Measurements from ENCODE around the gene LPP. TPM values are rescaled to one million over a fixed set of nuclear protein-coding genes. Genes with fewer than 3 reads are reported as not detected.

LPP gene
- total and polyA plus RNA-seq, 4 donors = 11.1 to 219 (median 66.5) TPM

DNA sequence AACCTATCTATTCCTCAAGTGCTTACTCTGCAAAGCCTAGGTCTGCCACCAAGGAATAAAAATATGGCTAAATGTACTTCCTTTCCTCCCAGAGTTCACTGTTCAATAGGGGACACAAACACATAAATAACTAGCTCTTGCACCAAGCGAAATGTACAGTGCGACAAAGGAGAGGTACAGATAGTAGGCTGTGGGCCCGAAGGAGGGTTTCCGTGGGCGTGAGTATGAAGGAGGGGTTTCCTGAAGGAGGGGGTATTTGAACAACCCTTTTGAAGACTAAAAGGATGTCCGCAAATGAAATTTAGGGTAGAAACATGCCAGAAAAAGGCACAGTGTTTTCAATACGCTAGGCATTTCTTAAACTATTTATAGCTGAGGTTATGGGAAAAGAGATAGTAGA, 207.9 kb downstream of the LPP start:
- TF ChIP-seq, protein P1, sequence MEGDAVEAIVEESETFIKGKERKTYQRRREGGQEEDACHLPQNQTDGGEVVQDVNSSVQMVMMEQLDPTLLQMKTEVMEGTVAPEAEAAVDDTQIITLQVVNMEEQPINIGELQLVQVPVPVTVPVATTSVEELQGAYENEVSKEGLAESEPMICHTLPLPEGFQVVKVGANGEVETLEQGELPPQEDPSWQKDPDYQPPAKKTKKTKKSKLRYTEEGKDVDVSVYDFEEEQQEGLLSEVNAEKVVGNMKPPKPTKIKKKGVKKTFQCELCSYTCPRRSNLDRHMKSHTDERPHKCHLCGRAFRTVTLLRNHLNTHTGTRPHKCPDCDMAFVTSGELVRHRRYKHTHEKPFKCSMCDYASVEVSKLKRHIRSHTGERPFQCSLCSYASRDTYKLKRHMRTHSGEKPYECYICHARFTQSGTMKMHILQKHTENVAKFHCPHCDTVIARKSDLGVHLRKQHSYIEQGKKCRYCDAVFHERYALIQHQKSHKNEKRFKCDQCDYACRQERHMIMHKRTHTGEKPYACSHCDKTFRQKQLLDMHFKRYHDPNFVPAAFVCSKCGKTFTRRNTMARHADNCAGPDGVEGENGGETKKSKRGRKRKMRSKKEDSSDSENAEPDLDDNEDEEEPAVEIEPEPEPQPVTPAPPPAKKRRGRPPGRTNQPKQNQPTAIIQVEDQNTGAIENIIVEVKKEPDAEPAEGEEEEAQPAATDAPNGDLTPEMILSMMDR (IDR thresholded peaks at IDR 0.05; ENCODE audit: control extremely low read depth, extremely low read depth) = no peak
- no peaks in the 10 kb centered on the region for H3K9me3 ChIP-seq (ENCODE audit: control insufficient read depth in 4 of 4, insufficient read depth in 3 of 4, low read length in 3 of 4)
- 94% methylated on average over 7 of the region's 7 CpGs for WGBS, 2 donors
- H3K27ac ChIP-seq (ENCODE audit: low read depth in 1 of 2, low read length in 1 of 2) = peak overlapping the region in 1 of 2 donors; percentile 27
- H3K4me3 ChIP-seq = no peak overlapping the region
- H3K4me1 ChIP-seq (ENCODE audit: control insufficient read depth in 5 of 5, insufficient read depth in 5 of 5, low read length in 5 of 5) = peaks cover 0 to 39% (median 0%) of the 10 kb centered on the region in 5 donors
- H3K27me3 ChIP-seq (ENCODE audit: control insufficient read depth in 3 of 3, insufficient read depth in 3 of 3, low read length in 2 of 3) = no peaks in the 10 kb centered on the region
- ATAC-seq (ENCODE audit: insufficient read depth, low FRiP score) (no peak), DNase-seq (no peak)
- H3K36me3 ChIP-seq (ENCODE audit: control insufficient read depth in 4 of 4, insufficient read depth in 4 of 4, low read length in 4 of 4) = peaks cover 0 to 1% (median 0%) of the 10 kb centered on the region in 4 donors
- H3K9ac ChIP-seq (ENCODE audit: insufficient read depth in 1 of 2, low read length in 2 of 2) = no peak overlapping the region

DNA sequence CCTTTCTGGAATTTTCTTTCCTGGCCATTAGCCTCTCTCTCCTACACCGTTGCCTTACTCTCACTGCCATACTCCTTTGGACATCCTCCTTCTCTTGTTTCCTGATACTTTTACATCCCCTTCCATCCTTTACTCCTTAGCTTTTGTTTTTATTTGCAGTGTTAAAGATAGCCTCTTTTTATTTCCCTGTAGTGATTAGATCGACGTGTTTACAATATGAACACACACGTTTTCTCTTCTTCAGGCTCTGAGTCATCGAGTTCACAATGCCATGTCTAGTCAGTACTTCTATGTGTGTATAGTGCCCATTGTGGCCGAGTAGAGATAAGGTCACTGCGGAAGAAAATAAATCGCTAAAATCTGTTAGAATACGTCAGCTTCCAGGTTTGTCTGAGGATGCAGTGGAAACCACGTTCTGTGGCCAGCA, 208.5 kb downstream of the LPP start:
- no peak overlapping the region for H3K9ac ChIP-seq (ENCODE audit: insufficient read depth in 1 of 2, low read length in 2 of 2)
- H3K4me3 ChIP-seq = no peak overlapping the region
- TF ChIP-seq, protein P1 (IDR thresholded peaks at IDR 0.05; ENCODE audit: control extremely low read depth, extremely low read depth) = no peak
- ATAC-seq (ENCODE audit: insufficient read depth, low FRiP score) = no peak
- peaks cover 0 to 1% (median 0%) of the 10 kb centered on the region in 4 donors for H3K36me3 ChIP-seq (ENCODE audit: control insufficient read depth in 4 of 4, insufficient read depth in 4 of 4, low read length in 4 of 4)
- H3K27ac ChIP-seq (ENCODE audit: low read depth in 1 of 2, low read length in 1 of 2) = no peak overlapping the region
- DNase-seq = no peak
- WGBS, 2 donors = 46 to 63% methylated on average over 10 of the region's 10 CpGs
- H3K4me1 ChIP-seq (ENCODE audit: control insufficient read depth in 5 of 5, insufficient read depth in 5 of 5, low read length in 5 of 5) = peaks cover 0 to 38% (median 0%) of the 10 kb centered on the region in 5 donors
- no peaks in the 10 kb centered on the region for H3K27me3 ChIP-seq (ENCODE audit: control insufficient read depth in 3 of 3, insufficient read depth in 3 of 3, low read length in 2 of 3)
- H3K9me3 ChIP-seq (ENCODE audit: control insufficient read depth in 4 of 4, insufficient read depth in 3 of 4, low read length in 3 of 4) = no peaks in the 10 kb centered on the region

DNA sequence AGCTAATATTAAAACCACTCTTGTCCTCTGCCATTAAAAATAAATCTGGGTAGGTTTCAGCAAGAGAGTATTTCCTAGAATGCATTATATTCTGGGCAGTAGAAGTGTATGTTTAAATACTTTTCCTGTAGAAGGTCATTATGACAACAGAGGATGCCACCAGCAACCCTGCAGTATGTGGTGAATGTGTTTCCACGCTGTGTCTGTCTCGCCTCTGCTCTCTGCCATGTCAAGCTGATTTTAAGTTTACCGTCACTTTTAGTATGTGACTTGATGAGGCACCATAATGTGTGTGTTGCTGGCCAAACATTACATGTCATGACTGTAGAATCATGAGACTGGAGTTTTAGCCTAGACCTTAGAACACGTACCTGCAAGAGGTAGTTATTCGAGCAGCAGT, 211.2 kb downstream of the LPP start:
- Histone ChIP-seq H3K27ac (ENCODE audit: low read depth in 1 of 2, low read length in 1 of 2) (no peak overlapping the region), H3K4me3 (no peak overlapping the region)

More for the DNA sequence above, 211.2 kb downstream of the LPP start:
- Histone ChIP-seq H3K27me3 (ENCODE audit: control insufficient read depth in 3 of 3, insufficient read depth in 3 of 3, low read length in 2 of 3) (no peaks in the 10 kb centered on the region), H3K4me1 (ENCODE audit: control insufficient read depth in 5 of 5, insufficient read depth in 5 of 5, low read length in 5 of 5) (peaks cover 0 to 39% (median 0%) of the 10 kb centered on the region in 5 donors), H3K9ac (ENCODE audit: insufficient read depth in 1 of 2, low read length in 2 of 2) (no peak overlapping the region), H3K36me3 (ENCODE audit: control insufficient read depth in 4 of 4, insufficient read depth in 4 of 4, low read length in 4 of 4) (peaks cover 0 to 1% (median 0%) of the 10 kb centered on the region in 4 donors), H3K9me3 (ENCODE audit: control insufficient read depth in 4 of 4, insufficient read depth in 3 of 4, low read length in 3 of 4) (no peaks in the 10 kb centered on the region)
- 90 to 94% methylated on average over 5 of the region's 5 CpGs for WGBS, 2 donors
- ATAC-seq (ENCODE audit: insufficient read depth, low FRiP score) = no peak
- DNase-seq = no peak
- TF ChIP-seq, protein P1 (IDR thresholded peaks at IDR 0.05; ENCODE audit: control extremely low read depth, extremely low read depth) = no peak
